Liver (tissue), 10 donors: ENCODE data around the gene TRIP6. TPM values are rescaled to one million over a fixed set of nuclear protein-coding genes. Genes with fewer than 3 reads are reported as not detected.

Source experiments
- DNase-seq: peaks from one replicate; pipeline ENCODE4 v3.0.0-alpha.2; 2017; ENCODE audit warnings: low spot score
- H3K27ac ChIP-seq, 2 donors: one replicate each; pipeline ENCODE4 v1.7.0; 2013; ENCODE audit warnings: inconsistent platforms in 2 of 2, low read length in 2 of 2, control low read depth in 1 of 2, low read depth in 1 of 2, mild to moderate bottlenecking in 1 of 2
- H3K27me3 ChIP-seq, 4 donors: one replicate each; pipeline versions ENCODE4 v1.6.1 to v1.7.0; 2013; ENCODE audit warnings: low read length in 3 of 4, inconsistent platforms in 1 of 4, mild to moderate bottlenecking in 1 of 4, moderate library complexity in 1 of 4; ENCODE audit not compliant: control insufficient read depth in 4 of 4, insufficient read depth in 4 of 4
- H3K36me3 ChIP-seq, 4 donors: one replicate each; pipeline versions ENCODE4 v1.6.1 to v1.7.0; 2013; ENCODE audit warnings: low read length in 3 of 4, mild to moderate bottlenecking in 3 of 4, low read depth in 1 of 4, moderate library complexity in 1 of 4; ENCODE audit not compliant: control insufficient read depth in 4 of 4, insufficient read depth in 3 of 4
- H3K4me1 ChIP-seq, 4 donors: one replicate each; pipeline versions ENCODE4 v1.6.1 to v1.7.0; 2013; ENCODE audit warnings: low read length in 3 of 4, mild to moderate bottlenecking in 3 of 4, moderate library complexity in 1 of 4; ENCODE audit not compliant: control insufficient read depth in 4 of 4, insufficient read depth in 4 of 4
- H3K4me3 ChIP-seq, 3 donors: one replicate each; pipeline versions ENCODE4 v1.6.1 to v1.7.0; 2013; ENCODE audit warnings: low read length in 3 of 3, control low read depth in 1 of 3, low read depth in 1 of 3, mild to moderate bottlenecking in 1 of 3
- H3K9ac ChIP-seq, 2 donors: one replicate each; pipeline ENCODE4 v1.7.0; 2013; ENCODE audit warnings: low read length in 2 of 2, mild to moderate bottlenecking in 2 of 2, moderate library complexity in 2 of 2, control low read depth in 1 of 2, low read depth in 1 of 2
- H3K9me3 ChIP-seq, 4 donors: one replicate each; pipeline versions ENCODE4 v1.6.1 to v1.7.0; 2013; ENCODE audit warnings: low read length in 3 of 4; ENCODE audit not compliant: control insufficient read depth in 4 of 4
- ATF3 ChIP-seq: IDR thresholded peaks from 2 replicates; pipeline ENCODE4 v1.6.1; 2016; ENCODE audit warnings: antibody characterized with exemption
- CTCF ChIP-seq: fragments of 150-350 bp; IDR thresholded peaks from 2 replicates; pipeline ENCODE4 v1.5.1; 2017; ENCODE audit warnings: improper control_type of control experiment, low read depth, low read length; ENCODE audit not compliant: missing input control
- EGR1 ChIP-seq, 2 donors: IDR thresholded peaks; 2 replicates each; pipeline ENCODE4 v1.6.1; 2016 to 2018; ENCODE audit warnings: antibody characterized with exemption in 2 of 2, low read depth in 2 of 2
- FOXA1 ChIP-seq: IDR thresholded peaks from 2 replicates; pipeline ENCODE4 v1.6.1; 2016; ENCODE audit warnings: antibody characterized with exemption
- FOXA2 ChIP-seq: IDR thresholded peaks from 2 replicates; pipeline ENCODE4 v1.6.1; 2016; ENCODE audit warnings: antibody characterized with exemption
- GABPA ChIP-seq, 2 donors: IDR thresholded peaks in 1 of 2; conservative IDR thresholded peaks in 1 of 2; 2 replicates each; pipeline ENCODE4 v1.6.1; 2016; ENCODE audit warnings: antibody characterized with exemption in 2 of 2, mild to moderate bottlenecking in 1 of 2, moderate library complexity in 1 of 2
- HNF4A ChIP-seq, 2 donors: conservative IDR thresholded peaks; 2 replicates each; pipeline ENCODE4 v1.6.1; 2016; ENCODE audit warnings: antibody characterized with exemption in 2 of 2, mild to moderate bottlenecking in 2 of 2
- HNF4G ChIP-seq: IDR thresholded peaks from 2 replicates; pipeline ENCODE4 v1.6.1; 2016; ENCODE audit warnings: antibody characterized with exemption
- JUND ChIP-seq, 2 donors: IDR thresholded peaks; 2 replicates each; pipeline ENCODE4 v1.6.1; 2016; ENCODE audit warnings: antibody characterized with exemption in 2 of 2
- MAX ChIP-seq: IDR thresholded peaks from 2 replicates; pipeline ENCODE4 v1.6.1; 2016; ENCODE audit warnings: antibody characterized with exemption
- NR2F2 ChIP-seq: IDR thresholded peaks from 2 replicates; pipeline ENCODE4 v1.6.1; 2016; ENCODE audit warnings: antibody characterized with exemption
- RAD21 ChIP-seq, 2 donors: IDR thresholded peaks; 2 replicates each; pipeline ENCODE4 v1.6.1; 2016; ENCODE audit warnings: antibody characterized with exemption in 2 of 2, mild to moderate bottlenecking in 2 of 2
- REST ChIP-seq: IDR thresholded peaks from 2 replicates; pipeline ENCODE4 v1.6.1; 2016; ENCODE audit warnings: antibody characterized with exemption, mild to moderate bottlenecking
- RXRA ChIP-seq, 2 donors: IDR thresholded peaks; 2 replicates each; pipeline ENCODE4 v1.6.1; 2017 to 2018; ENCODE audit warnings: antibody characterized with exemption in 2 of 2, mild to moderate bottlenecking in 1 of 2
- SP1 ChIP-seq: IDR thresholded peaks from 2 replicates; pipeline ENCODE4 v1.6.1; 2018; ENCODE audit warnings: antibody characterized with exemption, mild to moderate bottlenecking
- TAF1 ChIP-seq: conservative IDR thresholded peaks from 2 replicates; pipeline ENCODE4 v1.6.1; 2016; ENCODE audit warnings: antibody characterized with exemption, mild to moderate bottlenecking
- YY1 ChIP-seq: IDR thresholded peaks from 2 replicates; pipeline ENCODE4 v1.6.1; 2016; ENCODE audit warnings: antibody characterized with exemption, mild to moderate bottlenecking
- ZBTB33 ChIP-seq: IDR thresholded peaks from 2 replicates; pipeline ENCODE4 v1.6.1; 2016; ENCODE audit warnings: antibody characterized with exemption
- polyA plus RNA-seq, 2 donors: library from polyadenylated mRNA; stranded (reverse) in 1 of 2; unstranded in 1 of 2; fragments of 200-250 nt in 1 of 2; fragments of >200 nt in 1 of 2; fragmentation: Nextera tagmentation in 1 of 2; extraction: Ambion mirVana in 1 of 2; gene quantifications; one replicate each; pipeline versions ENCODE4 v1.2.1 to v1.2.3, GENCODE V29; 2013 to 2015
- small RNA-seq: library from RNA; depleted of rRNA; stranded (forward); fragments of <200 nt; gene quantifications from one replicate; pipeline ENCODE3, GENCODE V24; 2014
- total RNA-seq, 2 donors: library from RNA; depleted of rRNA; stranded (reverse); fragments of >200 nt; gene quantifications; one replicate each; pipeline ENCODE4 v1.2.3, GENCODE V29; 2014
- donor health status: healthy.
- donor health status: healthy.
- donor health status: healthy.
- donor health status: healthy.
- donor health status: healthy.

The TRIP6 gene
- total and polyA plus RNA-seq, 4 donors = 14.6 to 30.7 (median 18.1) TPM

GRCh38 chr7:100921039-100921438 lies 53.9 kb downstream of the TRIP6 start:
- no peak for TF ChIP-seq HNF4G
- TF ChIP-seq MAX = no peak
- TF ChIP-seq NR2F2 = no peak
- no peak for TF ChIP-seq EGR1 (IDR thresholded peaks at IDR 0.05; ENCODE audit: low read depth in 2 of 2)
- TF ChIP-seq SP1 = no peak
- no peak for TF ChIP-seq YY1
- no peak for TF ChIP-seq ZBTB33
- TF ChIP-seq FOXA2 = no peak
- no peak for TF ChIP-seq TAF1
- no peak for TF ChIP-seq ATF3
- TF ChIP-seq JUND (IDR thresholded peaks at IDR 0.05) = no peak
- no peak for TF ChIP-seq HNF4A (conservative IDR thresholded peaks at IDR 0.05)
- no peak for TF ChIP-seq RAD21 (IDR thresholded peaks at IDR 0.05)
- no peak for TF ChIP-seq FOXA1
- TF ChIP-seq CTCF = no peak
- TF ChIP-seq REST = no peak
- TF ChIP-seq RXRA (IDR thresholded peaks at IDR 0.05) = no peak
- TF ChIP-seq GABPA (IDR thresholded peaks at IDR 0.05 in 1 of 2, conservative IDR thresholded peaks at IDR 0.05 in 1 of 2) = no peak
- peaks cover 0 to 2% (median 0%) of the 10 kb centered on the region in 4 donors for H3K4me1 ChIP-seq
- H3K9me3 ChIP-seq = no peaks in the 10 kb centered on the region
- no peaks in the 10 kb centered on the region for H3K27me3 ChIP-seq
- H3K9ac ChIP-seq = no peak overlapping the region
- H3K4me3 ChIP-seq = no peak overlapping the region
- H3K27ac ChIP-seq = no peak overlapping the region
- no peaks in the 10 kb centered on the region for H3K36me3 ChIP-seq
- no peak for DNase-seq

Small RNA genes lying within 50 kb of the gene (small RNA-seq; reads per million reads assigned to genes)
- gene RN7SL549P = not detected
- gene RN7SL750P = not detected

Other genes with a start within 250 kb of the TRIP6 start
- gene TFR2, start 225.8 kb upstream of the TRIP6 start, total RNA-seq = 100 to 1,000 TPM; 276 to 358 TPM
- gene TFR2, start 225.8 kb upstream of the TRIP6 start, polyA plus RNA-seq = 100 to 1,000 TPM; 354 to 663 TPM
- not detected for gene ACTL6B, start 210.9 kb upstream of the TRIP6 start, total RNA-seq
- gene ACTL6B, start 210.9 kb upstream of the TRIP6 start, polyA plus RNA-seq = not detected
- 10 to 100 TPM; 57.9 to 88.5 TPM for gene GNB2, start 193.6 kb upstream of the TRIP6 start, total RNA-seq
- 100 to 1,000 TPM in 1 of 2 donors, 10 to 100 TPM in 1; 37.6 to 133 TPM for gene GNB2, start 193.6 kb upstream of the TRIP6 start, polyA plus RNA-seq
- gene GIGYF1, start 173.1 kb upstream of the TRIP6 start, total RNA-seq = 10 to 100 TPM; 12.7 TPM
- 1 to 10 TPM; 6.8 to 7.5 TPM for gene GIGYF1, start 173.1 kb upstream of the TRIP6 start, polyA plus RNA-seq
- 10 to 100 TPM; 19.1 to 36.6 TPM for gene POP7, start 161.3 kb upstream of the TRIP6 start, total RNA-seq
- gene POP7, start 161.3 kb upstream of the TRIP6 start, polyA plus RNA-seq = 10 to 100 TPM; 31.1 to 40.1 TPM
- 1 to 10 TPM; 1.3 to 1.5 TPM for gene EPO, start 146.9 kb upstream of the TRIP6 start, total RNA-seq
- gene EPO, start 146.9 kb upstream of the TRIP6 start, polyA plus RNA-seq = 10 to 100 TPM in 1 of 2 donors, 1 to 10 TPM in 1; 5.3 to 22.9 TPM
- under 1 TPM in 1 of 2 donors, not detected in 1; under 0.01 TPM for gene ZAN, start 133.8 kb upstream of the TRIP6 start, total RNA-seq
- under 1 TPM in 1 of 2 donors, not detected in 1; 0.08 TPM for gene ZAN, start 133.8 kb upstream of the TRIP6 start, polyA plus RNA-seq
- 10 to 100 TPM; 48.6 to 53.0 TPM for gene EPHB4, start 39.9 kb upstream of the TRIP6 start, total RNA-seq
- 10 to 100 TPM; 14.4 to 51.3 TPM for gene EPHB4, start 39.9 kb upstream of the TRIP6 start, polyA plus RNA-seq
- 10 to 100 TPM; 10.5 to 17.2 TPM for gene SLC12A9, start 14.7 kb upstream of the TRIP6 start, total RNA-seq
- 1 to 10 TPM; 1.8 to 8.4 TPM for gene SLC12A9, start 14.7 kb upstream of the TRIP6 start, polyA plus RNA-seq
- gene SRRT, start 7.7 kb downstream of the TRIP6 start, total RNA-seq = 10 to 100 TPM; 28.6 to 45.0 TPM
- gene SRRT, start 7.7 kb downstream of the TRIP6 start, polyA plus RNA-seq = 10 to 100 TPM; 27.2 to 32.1 TPM
- gene UFSP1, start 22.3 kb downstream of the TRIP6 start, total RNA-seq = 1 to 10 TPM; 3.1 to 4.9 TPM
- gene UFSP1, start 22.3 kb downstream of the TRIP6 start, polyA plus RNA-seq = 1 to 10 TPM; 2.3 to 3.4 TPM
- 10 to 100 TPM in 1 of 2 donors, under 1 TPM in 1; 0.25 to 17.6 TPM for gene ACHE, start 28.5 kb downstream of the TRIP6 start, total RNA-seq
- under 1 TPM; 0.15 to 0.17 TPM for gene ACHE, start 28.5 kb downstream of the TRIP6 start, polyA plus RNA-seq
- gene MUC3A, start 82.1 kb downstream of the TRIP6 start, total RNA-seq = under 1 TPM; 0.25 to 0.79 TPM
- gene MUC3A, start 82.1 kb downstream of the TRIP6 start, polyA plus RNA-seq = 1 to 10 TPM in 1 of 2 donors, under 1 TPM in 1; 0.95 to 2.9 TPM
- gene MUC12, start 102.2 kb downstream of the TRIP6 start, total RNA-seq = not detected
- gene MUC12, start 102.2 kb downstream of the TRIP6 start, polyA plus RNA-seq = under 1 TPM in 1 of 2 donors, not detected in 1; 0.16 TPM
- not detected for gene MUC17, start 152.7 kb downstream of the TRIP6 start, total RNA-seq
- not detected for gene MUC17, start 152.7 kb downstream of the TRIP6 start, polyA plus RNA-seq
- 10 to 100 TPM in 1 of 2 donors, 1 to 10 TPM in 1; 9.2 to 15.6 TPM for gene TRIM56, start 218.1 kb downstream of the TRIP6 start, total RNA-seq
- gene TRIM56, start 218.1 kb downstream of the TRIP6 start, polyA plus RNA-seq = 1 to 10 TPM; 4.8 to 6.1 TPM